ENCODE measurements around the gene DVL3. TPM values are rescaled to one million over a fixed set of nuclear protein-coding genes. Genes with fewer than 3 reads are reported as not detected.

Gene DVL3
- total RNA-seq, 2 donors from 2014 or later: 43.5 to 66.1 TPM

- no peak for DNase-seq (ENCODE audit: low spot score)
- Histone ChIP-seq H3K4me3 (no peak overlapping the region), H3K27ac (no peak overlapping the region), H3K36me3 (peaks cover 83% of the 10 kb centered on the region), H3K4me1 (peaks cover 0 to 10% of the 10 kb centered on the region in 2 donors), H3K9me3 (no peaks in the 10 kb centered on the region), H3K27me3 (no peaks in the 10 kb centered on the region)
- TF ChIP-seq CTCF (IDR thresholded peaks at IDR 0.05): no peak
Measured at GRCh38 chr3:184192889-184193288, 37.7 kb downstream of the DVL3 start.

DNA sequence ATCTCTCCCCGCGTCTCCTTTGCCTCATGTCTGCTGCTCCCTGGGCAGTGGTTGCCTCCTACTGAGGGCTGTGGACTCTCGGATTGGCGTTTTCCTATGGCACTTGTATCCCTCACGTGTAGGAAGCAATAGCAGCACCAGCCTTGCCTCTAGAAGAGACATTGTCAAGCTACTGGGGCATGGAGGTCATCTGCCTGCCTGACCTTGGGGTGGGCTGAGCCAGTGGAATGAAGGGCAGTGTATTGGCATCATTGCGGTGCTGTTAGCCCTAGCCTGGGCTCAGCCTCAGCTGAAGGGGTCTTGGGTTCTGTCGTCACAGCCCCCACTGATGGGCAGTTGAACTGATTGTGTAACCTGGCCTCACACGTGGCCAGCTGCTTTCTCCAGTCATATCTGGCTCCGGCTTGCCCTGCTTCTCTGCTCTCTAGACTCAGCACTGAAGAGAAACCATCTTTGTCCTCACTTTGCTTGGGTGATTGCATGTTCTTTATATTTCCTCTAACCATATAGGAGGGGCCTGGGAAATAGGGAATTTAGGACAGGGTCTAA, 38.9 kb downstream of the DVL3 start:
- DNase-seq (ENCODE audit: low spot score): no peak
- no peaks in the 10 kb centered on the region for H3K9me3 ChIP-seq
- H3K27me3 ChIP-seq: no peaks in the 10 kb centered on the region
- H3K36me3 ChIP-seq: peaks cover 71% of the 10 kb centered on the region
- no peak overlapping the region for H3K27ac ChIP-seq
- H3K4me3 ChIP-seq: no peak overlapping the region
- TF ChIP-seq CTCF (IDR thresholded peaks at IDR 0.05): no peak
- H3K4me1 ChIP-seq: no peaks in the 10 kb centered on the region

- no peak overlapping the region for H3K4me3 ChIP-seq
- H3K27ac ChIP-seq: no peak overlapping the region
- H3K9me3 ChIP-seq: no peaks in the 10 kb centered on the region
- H3K4me1 ChIP-seq: no peaks in the 10 kb centered on the region
- no peak for TF ChIP-seq CTCF (IDR thresholded peaks at IDR 0.05)
- peaks cover 46% of the 10 kb centered on the region for H3K36me3 ChIP-seq
- no peaks in the 10 kb centered on the region for H3K27me3 ChIP-seq
- no peak for DNase-seq (ENCODE audit: low spot score)
Measured at GRCh38 chr3:184196536-184196935, 41.4 kb downstream of the DVL3 start.

DNA sequence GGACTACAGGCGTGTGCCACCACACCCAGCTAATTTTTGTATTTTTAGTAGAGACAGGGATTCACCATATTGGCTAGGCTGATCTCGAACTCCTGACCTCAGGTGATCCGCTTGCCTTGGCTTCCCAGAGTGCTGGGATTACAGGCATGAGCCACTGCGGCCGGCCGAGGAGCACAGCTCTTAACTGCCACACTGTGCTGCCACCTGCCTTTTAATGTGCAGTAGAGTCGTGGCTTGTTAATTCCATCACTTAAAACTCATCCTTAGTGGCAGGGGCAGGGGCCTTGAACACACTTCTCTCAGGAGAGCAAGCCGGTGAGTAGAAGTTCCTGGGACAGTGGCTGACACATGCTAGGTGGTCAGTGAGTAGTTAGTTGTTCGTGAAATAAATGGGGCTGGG, 43.3 kb downstream of the DVL3 start:
- peaks cover 26% of the 10 kb centered on the region for H3K36me3 ChIP-seq
- TF ChIP-seq CTCF (IDR thresholded peaks at IDR 0.05): no peak

DNA sequence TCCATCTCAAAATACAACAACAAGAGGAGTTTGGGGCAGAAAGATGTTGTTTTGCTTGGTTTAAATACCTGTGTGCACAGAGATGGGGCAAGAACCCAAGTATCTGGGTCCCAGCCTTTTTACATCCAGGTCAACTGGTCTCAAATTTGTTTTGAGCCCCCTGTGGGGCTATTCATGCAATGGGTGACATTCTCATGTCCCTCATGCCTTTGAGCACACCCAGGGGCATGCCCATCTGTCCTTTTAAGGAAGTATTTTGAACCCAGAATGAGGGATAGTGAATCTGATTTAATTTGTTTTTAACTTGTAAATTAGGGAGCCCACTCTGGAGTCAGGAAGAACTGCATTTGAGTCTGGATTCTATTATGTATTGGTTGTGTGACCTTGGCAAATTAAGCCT, 45.6 kb downstream of the DVL3 start:
- Histone ChIP-seq H3K27me3 (no peaks in the 10 kb centered on the region), H3K4me1 (no peaks in the 10 kb centered on the region), H3K4me3 (no peak overlapping the region), H3K27ac (no peak overlapping the region), H3K9me3 (no peaks in the 10 kb centered on the region), H3K36me3 (peaks cover 4% of the 10 kb centered on the region)
- DNase-seq (ENCODE audit: low spot score): no peak
- TF ChIP-seq CTCF (IDR thresholded peaks at IDR 0.05): no peak

More for the DNA sequence above, 43.3 kb downstream of the DVL3 start:
- DNase-seq (ENCODE audit: low spot score): no peak
- Histone ChIP-seq H3K27ac (no peak overlapping the region), H3K4me1 (no peaks in the 10 kb centered on the region), H3K9me3 (no peaks in the 10 kb centered on the region), H3K27me3 (no peaks in the 10 kb centered on the region), H3K4me3 (no peak overlapping the region)

- no peaks in the 10 kb centered on the region for H3K27me3 ChIP-seq
- H3K4me1 ChIP-seq: no peaks in the 10 kb centered on the region
- no peak for TF ChIP-seq CTCF (IDR thresholded peaks at IDR 0.05)
- H3K36me3 ChIP-seq: no peaks in the 10 kb centered on the region
- no peaks in the 10 kb centered on the region for H3K9me3 ChIP-seq
- no peak overlapping the region for H3K27ac ChIP-seq
- H3K4me3 ChIP-seq: no peak overlapping the region
- no peak for DNase-seq (ENCODE audit: low spot score)
Measured at GRCh38 chr3:184203526-184203925, 48.3 kb downstream of the DVL3 start.

All from right atrium auricular region (tissue), 2 donors.